DMS114 treated with DMSO at 0.1 percent for 48 hours (cell line): Measurements from ENCODE around the gene IGHMBP2.
A peak's percentile ranks its signal among the peaks of the same experiment; 100 is the strongest.

Experiments
- DNase-seq: peaks from one replicate; lab custom pipeline; 2025; ENCODE audit not compliant: unreplicated experiment; lab: John Stamatoyannopoulos, UW

The IGHMBP2 gene

DNA sequence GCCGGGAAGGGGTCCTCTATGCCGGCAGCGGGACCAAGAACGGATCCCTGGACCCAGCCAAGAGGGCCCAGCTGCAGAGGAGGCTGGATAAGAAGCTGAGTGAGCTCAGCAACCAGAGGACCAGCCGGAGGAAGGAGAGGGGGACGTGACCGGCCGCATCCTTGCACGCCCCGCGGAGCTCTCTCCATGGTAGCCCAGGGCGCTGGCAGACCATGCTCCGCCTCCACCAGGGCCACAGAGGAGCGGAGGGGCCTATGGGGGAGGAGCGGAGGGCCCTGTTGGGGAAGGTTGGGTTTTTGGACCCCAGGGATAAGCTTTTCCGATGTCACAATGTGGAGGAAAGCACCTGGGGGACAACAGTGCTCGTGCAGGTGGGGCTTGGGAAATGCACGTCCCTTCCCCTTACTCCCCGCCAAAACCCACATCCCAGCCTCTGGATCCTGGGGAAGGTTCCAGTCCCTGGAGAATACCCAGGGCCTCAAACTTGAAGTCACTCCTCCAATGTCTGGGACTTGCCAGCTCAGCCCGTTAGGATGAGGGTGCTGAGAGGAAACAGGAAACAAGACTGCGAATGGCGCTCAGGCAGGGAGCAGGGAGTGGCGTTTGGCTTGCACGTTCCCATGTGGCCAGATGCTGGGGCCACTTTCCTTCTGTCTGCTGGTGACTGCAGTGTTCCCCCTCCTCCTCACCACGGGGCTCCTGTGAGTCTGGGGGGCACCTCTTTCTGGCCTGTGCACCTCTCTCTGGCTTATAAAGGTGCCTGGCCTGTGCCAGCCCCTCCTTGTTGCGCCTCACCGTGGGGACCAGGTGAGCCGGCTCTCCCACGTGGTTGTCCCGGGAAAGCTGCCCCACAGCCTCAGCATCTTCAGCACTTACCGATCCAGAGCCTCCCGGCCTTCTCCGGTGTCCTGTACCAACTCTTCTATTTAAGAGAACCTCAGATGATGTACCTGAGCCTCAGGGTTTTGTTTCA is 36.2 kb downstream of the IGHMBP2 start:
- no peak for DNase-seq

DNA sequence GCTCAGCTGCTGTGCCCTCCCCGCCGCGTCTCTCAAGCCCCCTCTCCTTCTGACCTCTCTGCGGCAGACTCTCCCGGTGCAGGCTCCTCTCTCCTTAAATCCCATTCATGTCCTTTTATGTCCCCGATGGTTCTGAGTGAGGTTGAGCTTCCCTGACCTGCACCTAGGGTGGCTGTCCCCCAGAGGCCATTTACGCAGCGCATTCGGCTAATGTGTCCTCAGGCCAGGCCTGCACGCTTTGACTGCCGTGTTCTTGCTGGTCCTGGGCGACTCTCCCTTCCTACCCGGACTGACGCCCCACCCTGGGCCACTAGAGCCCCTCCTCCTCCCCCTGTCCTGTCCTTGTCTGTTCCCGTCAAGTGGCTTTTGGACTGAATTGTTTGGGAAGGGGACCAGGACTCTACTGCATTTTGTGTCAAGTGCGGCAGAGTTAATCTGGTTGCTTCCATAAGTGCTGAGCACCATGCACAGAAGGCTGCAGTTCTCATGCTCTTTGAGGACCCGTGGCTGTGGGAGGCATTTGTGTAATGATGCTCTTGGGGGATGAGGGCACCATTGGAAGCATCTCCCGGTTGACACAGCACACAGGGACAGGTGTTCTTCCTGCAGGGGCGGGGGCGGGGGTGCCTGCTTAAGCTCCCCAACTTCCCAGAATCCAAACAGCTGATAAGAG is 37.1 kb downstream of the IGHMBP2 start:
- no peak for DNase-seq

DNA sequence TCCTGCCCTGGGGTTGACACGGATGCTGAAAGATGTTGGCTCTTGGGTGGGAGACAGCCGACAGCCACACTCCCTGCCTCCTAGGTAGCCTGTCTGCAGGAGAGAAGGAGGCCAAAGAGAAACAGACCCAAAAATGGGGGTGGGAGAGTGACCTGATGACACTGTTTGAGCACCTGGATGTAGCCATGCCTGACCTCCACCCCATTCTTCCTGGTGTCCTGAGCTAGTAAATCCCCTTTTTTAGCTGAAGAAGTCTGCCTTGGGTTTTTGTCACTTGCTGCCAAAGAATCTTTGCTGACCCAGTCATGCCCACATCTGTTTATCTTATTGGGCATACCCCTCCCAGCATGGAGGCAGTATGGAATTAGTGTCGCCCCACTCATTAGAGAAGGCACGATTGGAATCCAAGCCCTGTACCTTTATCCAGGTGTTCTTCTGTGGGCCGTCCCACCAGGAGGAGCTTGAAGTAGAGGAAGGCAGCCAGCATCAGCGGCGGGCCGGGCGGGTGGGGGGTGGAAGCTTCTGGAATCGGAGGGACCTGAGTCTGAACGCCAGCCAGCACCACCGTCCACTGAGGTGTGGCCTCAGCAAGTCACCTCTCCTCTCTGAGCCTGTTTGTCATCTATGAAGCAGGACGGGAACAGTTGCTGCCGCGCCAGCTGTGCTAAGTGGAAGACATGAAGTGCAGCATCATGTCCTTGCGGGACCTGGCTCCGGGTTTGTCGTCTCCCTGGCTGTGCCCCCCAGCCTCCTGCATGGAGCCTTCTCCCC is 37.8 kb downstream of the IGHMBP2 start:
- DNase-seq, result no peak

DNA sequence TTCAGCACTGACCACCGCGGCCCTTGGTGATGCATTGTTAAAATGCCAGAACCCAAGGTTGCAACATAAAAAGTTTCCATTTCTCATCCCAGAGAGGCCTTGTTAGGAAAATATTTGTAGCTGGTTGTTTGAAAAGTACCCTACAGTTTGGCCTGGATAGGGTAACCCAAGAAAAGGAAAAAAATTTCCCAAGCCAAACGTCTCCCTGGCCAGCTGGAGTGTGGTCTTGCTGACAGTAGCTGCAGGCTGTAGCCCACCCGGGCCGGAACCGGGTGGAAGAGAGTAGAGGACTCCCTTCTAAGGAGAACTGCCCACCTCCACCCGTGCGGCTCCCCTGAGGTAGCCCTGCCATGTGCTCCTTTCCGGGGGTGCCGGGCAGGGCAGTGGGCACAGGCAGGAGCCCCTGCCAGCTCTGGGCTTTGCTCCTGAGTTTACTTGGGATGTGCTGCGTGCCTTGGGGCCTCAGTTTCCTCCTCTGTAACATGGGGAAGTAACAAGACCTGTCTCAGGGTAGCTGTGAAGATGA is 38.5 kb downstream of the IGHMBP2 start:
- no peak for DNase-seq

DNA sequence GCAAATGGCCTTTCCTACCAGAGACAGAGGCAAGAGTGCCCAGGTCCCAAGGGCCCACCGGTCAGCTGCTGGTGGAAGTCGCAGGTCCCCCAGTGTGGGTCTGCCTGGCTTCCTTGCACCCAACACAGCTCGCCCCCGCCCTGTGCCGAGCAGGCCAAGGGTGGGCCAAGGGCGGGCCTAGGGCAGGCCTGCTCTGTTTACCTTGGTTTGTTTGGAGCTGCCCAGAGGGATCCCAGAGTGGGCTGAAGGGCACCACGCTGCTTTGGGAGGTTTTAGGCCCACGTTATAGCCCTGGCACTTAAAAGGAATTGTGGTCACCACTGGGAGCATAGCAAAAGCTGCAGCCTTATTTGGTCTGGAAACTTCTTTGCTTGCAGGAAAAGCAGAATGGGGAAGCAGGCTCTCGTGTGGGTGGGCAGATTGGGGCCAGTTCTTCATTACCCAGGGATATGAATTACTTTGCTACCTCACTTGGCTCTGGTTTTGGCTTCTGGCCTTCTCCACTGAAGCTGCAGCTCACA is 39.1 kb downstream of the IGHMBP2 start:
- no peak for DNase-seq

DNA sequence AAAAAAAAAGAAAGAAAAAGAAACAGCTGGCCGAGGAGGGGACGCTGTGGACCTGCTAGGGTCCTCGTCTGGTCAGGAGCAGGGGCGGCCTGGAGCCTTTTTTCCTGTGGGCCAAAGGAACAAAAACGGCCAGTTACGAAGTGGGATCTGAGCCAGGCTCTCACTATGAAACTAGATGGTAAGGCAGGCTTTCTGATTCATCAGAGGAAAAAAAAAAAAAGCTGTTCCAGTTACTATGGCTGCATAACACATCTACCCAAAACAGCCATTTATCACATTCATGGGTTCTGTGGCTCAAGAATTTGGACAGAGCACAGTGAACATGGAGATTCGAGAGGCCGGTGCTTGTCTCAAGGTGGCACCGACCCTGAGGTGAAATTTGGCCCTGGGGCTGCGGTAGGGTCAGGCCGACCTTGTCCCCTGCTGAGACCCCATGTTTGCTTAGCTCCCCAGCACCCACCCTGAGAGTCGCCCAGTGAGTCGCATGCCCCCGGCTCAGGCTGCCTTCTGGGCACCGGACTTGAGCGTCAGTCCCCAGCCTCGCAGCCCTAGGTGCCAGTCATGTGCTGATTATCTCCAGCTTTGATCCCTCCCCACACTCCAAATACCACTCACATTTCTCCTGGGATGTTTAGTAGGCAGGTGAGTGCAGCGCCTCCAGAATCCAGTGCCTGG is 42.9 kb downstream of the IGHMBP2 start:
- DNase-seq, result no peak

GRCh38 chr11:68947151-68947550 is 43.5 kb downstream of the IGHMBP2 start:
- DNase-seq, result no peak

GRCh38 chr11:68948496-68948895 is 44.8 kb downstream of the IGHMBP2 start:
- DNase-seq, result no peak

- DNase-seq, result peak; percentile 66
Measured at GRCh38 chr11:68948935-68949334, 45.2 kb downstream of the IGHMBP2 start.

DNA sequence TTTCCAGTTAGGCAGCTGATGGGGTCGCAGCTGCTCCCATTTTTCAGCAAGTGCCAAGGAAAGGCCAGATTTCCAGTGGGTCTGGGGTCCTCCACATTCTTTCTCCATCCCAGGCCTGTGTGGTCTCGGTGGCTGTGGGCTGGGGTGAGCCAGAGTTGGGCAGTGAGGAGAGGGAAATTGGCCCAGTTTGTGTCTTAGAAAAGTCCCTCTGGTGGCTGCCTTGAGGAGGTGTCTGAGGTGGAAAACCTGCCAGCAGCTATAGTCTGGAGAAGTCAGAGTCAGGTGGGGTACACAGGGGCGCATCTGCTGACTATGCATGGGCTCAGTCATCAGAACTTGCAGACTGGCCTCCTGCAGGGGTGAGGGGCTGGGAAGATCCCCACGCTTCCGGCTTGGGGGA is 46.6 kb downstream of the IGHMBP2 start:
- peak; percentile 93 for DNase-seq

GRCh38 chr11:68950762-68951161 is 47.1 kb downstream of the IGHMBP2 start:
- DNase-seq, result no peak

GRCh38 chr11:68954836-68955606 is 51.3 kb downstream of the IGHMBP2 start:
- DNase-seq, result no peak

- no peak for DNase-seq
Measured at GRCh38 chr11:68955607-68955958, 51.9 kb downstream of the IGHMBP2 start.

GRCh38 chr11:68956142-68956541 is 52.5 kb downstream of the IGHMBP2 start:
- DNase-seq, result no peak

DNA sequence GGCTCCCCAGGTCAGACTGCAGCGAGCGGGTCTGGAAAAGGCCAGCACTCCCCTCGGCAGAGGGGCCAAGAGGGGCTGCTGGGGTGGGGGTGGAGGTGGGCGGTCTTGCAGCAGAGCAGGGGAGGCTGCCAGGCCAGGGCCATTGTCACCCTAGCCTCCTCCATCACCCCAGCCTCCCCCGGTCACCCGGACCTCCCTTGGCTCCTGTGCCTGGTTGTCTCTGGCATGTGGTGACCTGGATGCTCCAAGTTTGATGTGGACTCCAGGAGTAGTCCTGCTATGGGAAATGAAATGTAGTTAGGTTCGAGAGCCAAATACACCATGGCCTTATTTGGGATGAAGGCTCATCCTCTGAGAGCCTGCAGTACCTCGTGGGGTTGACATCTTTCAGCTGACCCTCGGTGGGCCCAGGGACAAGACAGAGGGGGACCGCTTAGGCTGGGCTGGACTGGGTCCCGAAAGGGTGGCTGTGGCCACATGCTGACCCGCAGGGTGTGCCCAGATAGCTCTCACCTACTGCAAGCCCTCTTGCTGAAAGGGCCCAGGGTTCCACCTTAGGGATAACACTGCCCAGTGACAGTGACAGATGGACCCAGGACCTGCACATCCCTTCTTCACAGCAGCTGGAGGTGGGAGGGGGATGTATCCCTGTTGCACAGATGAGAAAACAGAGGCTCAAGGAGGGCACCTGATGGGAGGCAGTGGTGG is 53.0 kb downstream of the IGHMBP2 start:
- DNase-seq, result no peak

- DNase-seq, result no peak
Measured at GRCh38 chr11:68958211-68958610, 54.5 kb downstream of the IGHMBP2 start.

DNA sequence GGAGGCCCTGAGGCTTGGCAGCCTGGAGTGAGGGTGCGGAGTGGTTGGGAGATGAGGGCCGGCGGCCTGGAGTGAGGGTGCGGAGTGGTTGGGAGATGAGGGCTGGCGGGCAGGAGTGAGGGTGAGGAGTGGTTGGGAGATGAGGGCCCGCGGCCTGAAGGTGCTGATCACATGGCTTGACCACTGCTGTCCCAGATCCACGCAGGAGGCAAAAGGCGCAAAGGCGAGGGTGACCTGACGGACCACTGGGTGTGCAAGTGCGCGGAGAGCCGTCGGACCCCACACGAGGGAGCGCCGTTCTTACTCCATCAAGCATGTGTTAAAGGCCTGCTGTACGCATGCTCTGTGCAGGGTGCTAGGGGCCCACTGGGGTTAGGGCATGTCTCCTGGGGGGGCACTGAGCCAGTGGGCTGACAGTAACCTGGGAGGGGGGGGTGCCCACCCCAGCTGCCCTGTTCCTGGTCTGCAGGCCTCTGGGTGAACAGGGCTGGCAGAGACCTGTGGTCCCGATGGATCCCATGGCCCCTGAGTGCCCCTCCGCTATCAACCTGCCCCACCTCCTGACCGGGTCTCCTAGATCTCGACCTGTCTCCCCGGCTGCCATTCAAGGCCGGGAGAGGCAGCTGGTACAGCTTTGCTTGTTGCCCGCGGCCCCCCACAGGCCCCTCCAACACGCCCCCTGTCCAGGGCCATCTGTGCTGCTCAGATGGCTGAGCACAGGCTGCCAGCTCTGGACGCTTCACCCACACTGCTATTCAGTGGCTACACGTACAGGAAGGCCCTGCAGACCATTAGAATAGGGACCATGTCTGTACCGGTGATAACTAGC is 56.0 kb downstream of the IGHMBP2 start:
- DNase-seq, result no peak
